Suprapubic skin (tissue), 4 donors: Measurements from ENCODE around the gene ADAR. TPM values are rescaled to one million over a fixed set of nuclear protein-coding genes. Genes with fewer than 3 reads are reported as not detected.

Experiments
- DNase-seq, 2 donors: peaks; one replicate each; pipeline ENCODE4 v3.0.0-alpha.2; 2019; ENCODE audit warnings: low spot score in 2 of 2
- H3K27ac ChIP-seq: fragments of 200-600 bp; sonication (generic); one replicate; pipeline ENCODE4 v1.5.1; 2019
- H3K27me3 ChIP-seq: fragments of 200-600 bp; sonication (generic); one replicate; pipeline ENCODE4 v1.5.1; 2019
- H3K36me3 ChIP-seq: fragments of 200-600 bp; sonication (generic); one replicate; pipeline ENCODE4 v1.5.1; 2019
- H3K4me1 ChIP-seq: fragments of 200-600 bp; sonication (generic); one replicate; pipeline ENCODE4 v1.5.1; 2019
- H3K4me3 ChIP-seq: fragments of 200-600 bp; sonication (generic); one replicate; pipeline ENCODE4 v1.5.1; 2019; ENCODE audit warnings: mild to moderate bottlenecking
- H3K9me3 ChIP-seq: fragments of 200-600 bp; sonication (generic); one replicate; pipeline ENCODE4 v1.5.1; 2019
- EP300 ChIP-seq: sonication (generic); formaldehyde crosslinking; IDR thresholded peaks from one replicate; pipeline ENCODE4 v1.6.1; 2017; ENCODE audit warnings: antibody characterized with exemption
- POLR2A ChIP-seq, 2 donors: fragments of 450-650 bp; IDR thresholded peaks; one replicate each; pipeline ENCODE4 v1.6.1; 2017; ENCODE audit warnings: antibody characterized with exemption in 2 of 2, mild to moderate bottlenecking in 2 of 2, moderate library complexity in 2 of 2
- POLR2AphosphoS5 ChIP-seq, 3 donors: sonication (generic); formaldehyde crosslinking; IDR thresholded peaks; one replicate each; pipeline ENCODE4 v1.6.1; 2017; ENCODE audit warnings: antibody characterized with exemption in 3 of 3
- WGBS: methylation state at CpG from one replicate; pipeline ENCODE4 v1.1.5; 2018; 5-methylcytosine and 5-hydroxymethylcytosine counted together
- total RNA-seq, 4 donors: library from RNA; depleted of rRNA; stranded (reverse); fragments of >200 nt; gene quantifications; one replicate each; pipeline ENCODE4 v1.1.0, GENCODE V29; 2016
- TF ChIP-seq, protein P1 (sequence below), 2 donors: fragments of 200-600 bp in 1 of 2; fragments of 450-650 bp in 1 of 2; sonication (generic) in 1 of 2; IDR thresholded peaks; one replicate each; pipeline ENCODE4 v1.5.1; 2016 to 2019; ENCODE audit warnings: antibody characterized with exemption in 2 of 2, mild to moderate bottlenecking in 1 of 2, moderate library complexity in 1 of 2

The ADAR gene
- total RNA-seq, 4 donors from 2014 or later = 73.7 to 107 (median 93.2) TPM

DNA sequence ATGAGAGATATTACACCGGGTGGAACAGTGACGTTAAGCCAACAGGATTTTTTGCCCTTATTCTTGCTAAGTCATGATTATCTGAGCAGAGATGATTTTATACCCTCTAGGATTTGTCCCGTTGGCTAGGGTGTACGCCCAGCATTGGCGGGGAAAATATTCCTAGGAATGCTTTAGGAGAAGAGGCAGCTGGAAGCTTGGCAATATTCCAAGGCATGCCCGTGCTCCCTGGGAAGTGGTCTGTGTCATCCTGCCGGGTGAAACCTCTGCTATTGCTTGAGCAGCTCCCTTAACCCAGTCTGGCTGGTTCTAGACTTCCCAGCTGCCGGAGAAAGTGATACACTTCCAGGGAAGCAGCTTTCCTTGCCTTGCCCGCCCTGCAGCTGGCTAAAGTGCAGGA is 24.2 kb downstream of the ADAR start:
- no peak overlapping the region for H3K27ac ChIP-seq

DNA sequence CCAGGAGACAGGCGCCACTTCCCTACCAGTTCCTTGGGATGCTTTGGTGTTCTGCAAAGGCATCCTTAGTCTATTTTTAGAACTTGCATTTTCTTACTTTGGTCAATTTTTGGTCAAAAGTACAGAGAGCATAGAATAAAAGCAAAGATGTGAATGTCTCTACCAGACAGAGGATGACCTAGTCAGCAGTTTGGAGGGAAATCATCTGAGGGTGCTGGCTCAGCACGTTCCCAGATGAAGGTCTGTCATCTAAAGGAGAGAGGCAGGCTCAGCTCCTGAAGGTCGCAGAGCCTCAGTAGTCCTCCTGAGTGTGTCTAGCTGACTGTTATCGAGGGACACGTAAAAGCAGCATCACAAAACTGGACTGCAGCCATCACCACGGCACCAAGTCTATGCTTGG is 25.1 kb downstream of the ADAR start:
- TF ChIP-seq, protein P1, sequence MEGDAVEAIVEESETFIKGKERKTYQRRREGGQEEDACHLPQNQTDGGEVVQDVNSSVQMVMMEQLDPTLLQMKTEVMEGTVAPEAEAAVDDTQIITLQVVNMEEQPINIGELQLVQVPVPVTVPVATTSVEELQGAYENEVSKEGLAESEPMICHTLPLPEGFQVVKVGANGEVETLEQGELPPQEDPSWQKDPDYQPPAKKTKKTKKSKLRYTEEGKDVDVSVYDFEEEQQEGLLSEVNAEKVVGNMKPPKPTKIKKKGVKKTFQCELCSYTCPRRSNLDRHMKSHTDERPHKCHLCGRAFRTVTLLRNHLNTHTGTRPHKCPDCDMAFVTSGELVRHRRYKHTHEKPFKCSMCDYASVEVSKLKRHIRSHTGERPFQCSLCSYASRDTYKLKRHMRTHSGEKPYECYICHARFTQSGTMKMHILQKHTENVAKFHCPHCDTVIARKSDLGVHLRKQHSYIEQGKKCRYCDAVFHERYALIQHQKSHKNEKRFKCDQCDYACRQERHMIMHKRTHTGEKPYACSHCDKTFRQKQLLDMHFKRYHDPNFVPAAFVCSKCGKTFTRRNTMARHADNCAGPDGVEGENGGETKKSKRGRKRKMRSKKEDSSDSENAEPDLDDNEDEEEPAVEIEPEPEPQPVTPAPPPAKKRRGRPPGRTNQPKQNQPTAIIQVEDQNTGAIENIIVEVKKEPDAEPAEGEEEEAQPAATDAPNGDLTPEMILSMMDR (IDR thresholded peaks at IDR 0.05) = no peak
- TF ChIP-seq POLR2AphosphoS5 (IDR thresholded peaks at IDR 0.05) = no peak
- no peak for TF ChIP-seq EP300
- TF ChIP-seq POLR2A (IDR thresholded peaks at IDR 0.05) = no peak
- Histone ChIP-seq H3K4me3 (no peak overlapping the region), H3K36me3 (peaks cover 96% of the 10 kb centered on the region), H3K9me3 (no peaks in the 10 kb centered on the region), H3K4me1 (peaks cover 7% of the 10 kb centered on the region), H3K27me3 (no peaks in the 10 kb centered on the region), H3K27ac (no peak overlapping the region)
- WGBS = 83% methylated on average over 6 of the region's 6 CpGs
- DNase-seq = no peak

More for the DNA sequence above, 24.2 kb downstream of the ADAR start:
- TF ChIP-seq, protein P1 (IDR thresholded peaks at IDR 0.05) = no peak
- TF ChIP-seq EP300 = no peak
- TF ChIP-seq POLR2AphosphoS5 (IDR thresholded peaks at IDR 0.05) = no peak
- no peak for TF ChIP-seq POLR2A (IDR thresholded peaks at IDR 0.05)
- DNase-seq = no peak
- WGBS = 54% methylated on average over 9 of the region's 9 CpGs
- Histone ChIP-seq H3K9me3 (no peaks in the 10 kb centered on the region), H3K4me1 (no peaks in the 10 kb centered on the region), H3K36me3 (peaks cover 96% of the 10 kb centered on the region), H3K4me3 (no peak overlapping the region), H3K27me3 (no peaks in the 10 kb centered on the region)

DNA sequence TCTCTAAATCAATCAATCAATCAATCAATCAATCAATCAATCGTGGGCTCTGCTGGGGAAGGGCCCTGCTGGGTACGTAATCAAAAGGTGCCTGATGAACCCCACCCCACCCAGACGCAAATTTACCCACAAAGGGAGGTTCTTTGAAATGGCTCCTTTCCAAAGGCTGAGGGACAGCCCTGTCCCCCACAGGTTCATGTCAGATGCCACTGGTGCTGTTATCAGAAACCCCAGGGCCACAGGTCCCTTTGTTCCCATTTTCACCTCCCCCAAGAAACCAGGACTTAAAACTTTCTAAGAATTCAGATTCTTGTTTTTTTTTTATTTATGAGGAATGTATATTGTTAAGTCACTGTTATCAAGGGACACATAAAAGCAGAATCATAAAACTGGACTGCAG is 26.2 kb downstream of the ADAR start:
- DNase-seq = no peak
- WGBS = 86% methylated on average over 3 of the region's 3 CpGs
- H3K4me1 ChIP-seq = peaks cover 9% of the 10 kb centered on the region
- no peak for TF ChIP-seq EP300
- no peak for TF ChIP-seq POLR2A (IDR thresholded peaks at IDR 0.05)
- TF ChIP-seq, protein P1 (IDR thresholded peaks at IDR 0.05) = no peak
- no peak for TF ChIP-seq POLR2AphosphoS5 (IDR thresholded peaks at IDR 0.05)
- no peak overlapping the region for H3K4me3 ChIP-seq
- no peak overlapping the region for H3K27ac ChIP-seq
- H3K27me3 ChIP-seq = no peaks in the 10 kb centered on the region
- H3K9me3 ChIP-seq = no peaks in the 10 kb centered on the region
- H3K36me3 ChIP-seq = peaks cover 87% of the 10 kb centered on the region

DNA sequence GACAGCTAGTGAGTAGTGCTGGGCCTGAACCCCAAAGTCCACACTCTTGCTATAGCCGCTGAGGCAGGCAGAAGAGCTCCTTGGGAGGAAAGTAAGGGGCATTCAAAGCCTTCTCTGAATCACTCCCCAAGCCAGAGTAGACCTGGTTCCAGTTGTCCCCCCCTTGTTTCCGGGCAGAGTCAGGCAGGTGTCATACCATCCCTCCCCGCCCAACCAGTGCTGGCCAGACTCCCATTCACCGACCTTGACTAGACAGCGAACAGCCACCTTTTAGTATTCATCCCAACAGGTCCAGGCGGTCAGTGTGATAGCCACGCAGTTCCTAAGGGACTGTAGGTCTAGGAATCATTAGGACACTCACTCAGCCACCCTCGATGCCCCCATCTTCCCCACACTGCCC is 28.6 kb downstream of the ADAR start:
- TF ChIP-seq, protein P1 (IDR thresholded peaks at IDR 0.05) = no peak
- no peak for TF ChIP-seq EP300
- TF ChIP-seq POLR2A (IDR thresholded peaks at IDR 0.05) = no peak
- no peak for TF ChIP-seq POLR2AphosphoS5 (IDR thresholded peaks at IDR 0.05)
- Histone ChIP-seq H3K4me1 (peaks cover 9% of the 10 kb centered on the region), H3K27me3 (no peaks in the 10 kb centered on the region), H3K9me3 (no peaks in the 10 kb centered on the region), H3K27ac (no peak overlapping the region), H3K36me3 (peaks cover 67% of the 10 kb centered on the region), H3K4me3 (no peak overlapping the region)
- no peak for DNase-seq
- WGBS = 95% methylated on average over 4 of the region's 8 CpGs

DNA sequence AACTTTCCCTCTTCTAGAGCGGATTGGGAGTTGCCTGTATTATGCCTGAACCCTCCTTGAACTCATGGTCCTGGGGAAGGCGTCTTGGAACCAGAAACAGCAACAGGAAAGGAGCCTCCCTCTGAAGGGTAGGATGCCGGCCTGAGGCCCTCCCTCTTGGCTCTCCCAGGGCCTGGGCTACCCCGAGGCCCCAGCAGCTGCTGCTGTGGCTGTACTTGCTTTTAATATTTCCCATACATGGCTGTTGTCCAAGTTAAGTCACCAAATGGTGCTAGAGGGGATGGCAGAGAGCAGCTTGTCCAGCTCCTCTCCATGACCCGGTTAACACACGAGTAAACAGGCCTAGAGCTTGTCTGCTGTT is 29.9 kb downstream of the ADAR start:
- no peak for DNase-seq
- 0% methylated on average over 2 of the region's 6 CpGs for WGBS
- peaks cover 9% of the 10 kb centered on the region for H3K4me1 ChIP-seq
- no peaks in the 10 kb centered on the region for H3K9me3 ChIP-seq
- peaks cover 53% of the 10 kb centered on the region for H3K36me3 ChIP-seq
- TF ChIP-seq EP300 = no peak
- TF ChIP-seq, protein P1 (IDR thresholded peaks at IDR 0.05) = no peak
- TF ChIP-seq POLR2AphosphoS5 (IDR thresholded peaks at IDR 0.05) = no peak
- TF ChIP-seq POLR2A (IDR thresholded peaks at IDR 0.05) = no peak
- H3K27ac ChIP-seq = no peak overlapping the region
- no peak overlapping the region for H3K4me3 ChIP-seq
- no peaks in the 10 kb centered on the region for H3K27me3 ChIP-seq
